Measurements from ENCODE around the gene ACP7.

Gene ACP7

DNA sequence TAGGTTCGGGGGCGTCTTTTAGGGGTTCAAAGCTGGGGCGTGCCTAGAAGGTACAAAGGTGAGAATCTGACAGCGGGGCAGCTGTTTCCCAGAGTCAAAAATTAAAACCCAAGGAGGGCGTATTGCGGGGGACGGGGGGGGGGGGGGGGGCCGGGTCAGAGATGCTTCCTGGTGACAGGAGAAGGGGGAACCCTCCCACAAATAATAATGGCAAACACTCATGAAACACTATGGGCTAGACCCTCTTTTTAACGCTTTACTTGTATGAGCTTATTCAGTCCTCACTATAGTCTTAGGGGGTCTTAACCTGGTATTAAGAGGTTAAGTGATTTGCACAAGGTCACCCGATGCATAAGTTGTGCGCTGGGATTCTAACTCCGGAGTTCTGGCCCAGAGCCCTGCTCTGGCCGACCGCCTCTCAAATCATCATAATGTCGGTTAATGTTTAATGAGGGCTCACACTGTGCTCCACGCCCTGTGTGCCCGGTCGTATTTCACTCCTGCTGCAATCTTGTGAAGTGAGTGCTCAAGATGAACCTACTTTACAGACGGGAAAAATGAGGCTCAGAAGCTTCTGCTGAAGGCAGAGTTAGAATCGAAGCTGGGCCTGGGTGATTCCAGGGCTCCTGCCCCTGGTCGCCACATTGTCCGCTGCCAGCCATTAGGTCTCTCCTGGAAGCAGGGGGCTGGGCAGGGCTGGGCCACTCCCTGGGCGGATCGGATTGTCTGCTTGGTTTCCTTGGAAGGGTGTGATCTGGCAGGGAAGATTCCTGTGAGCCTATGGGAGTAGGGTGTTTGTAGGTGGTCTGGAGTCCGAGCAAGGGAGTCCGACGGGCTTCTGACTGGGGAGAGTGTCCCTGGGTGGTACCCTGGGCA, 42.4 kb downstream of the ACP7 start:
- peak overlapping the region; percentile 85 for H3K4me3 ChIP-seq (ENCODE audit: low read length)
- DNase-seq (ENCODE audit: low read depth, low spot score) = no peak

- DNase-seq (ENCODE audit: low read depth, low spot score) = no peak
- H3K4me3 ChIP-seq (ENCODE audit: low read length) = no peak overlapping the region
These were observed 43.8 kb downstream of the ACP7 start for GRCh38 chr19:39127812-39128515.

GRCh38 chr19:39128516-39129079, 44.4 kb downstream of the ACP7 start:
- no peak for DNase-seq (ENCODE audit: low read depth, low spot score)
- H3K4me3 ChIP-seq (ENCODE audit: low read length) = no peak overlapping the region

DNA sequence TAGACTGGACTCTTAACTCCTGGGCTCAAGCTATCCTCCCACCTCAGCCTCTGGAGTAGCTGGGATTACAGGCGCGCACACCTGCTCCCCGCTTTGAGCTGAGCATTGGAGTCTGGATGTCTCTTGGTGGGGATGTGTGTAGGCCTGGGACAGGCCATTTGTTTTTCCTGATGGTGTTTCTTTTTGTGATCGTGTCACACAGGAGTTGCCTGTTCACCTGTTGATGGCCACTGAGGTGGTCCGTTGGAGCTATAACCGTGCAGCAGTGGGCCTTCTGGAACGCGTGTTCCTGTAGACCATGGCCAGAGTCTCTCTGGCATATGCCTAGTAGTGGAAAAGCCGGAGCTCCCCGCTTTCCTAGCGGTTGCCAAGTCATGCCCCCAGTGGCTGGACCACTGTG, 44.9 kb downstream of the ACP7 start:
- no peak for DNase-seq (ENCODE audit: low read depth, low spot score)
- no peak overlapping the region for H3K4me3 ChIP-seq (ENCODE audit: low read length)

- H3K4me3 ChIP-seq (ENCODE audit: low read length) = no peak overlapping the region
- no peak for DNase-seq (ENCODE audit: low read depth, low spot score)
These were observed 46.4 kb downstream of the ACP7 start for GRCh38 chr19:39130337-39131254.

DNA sequence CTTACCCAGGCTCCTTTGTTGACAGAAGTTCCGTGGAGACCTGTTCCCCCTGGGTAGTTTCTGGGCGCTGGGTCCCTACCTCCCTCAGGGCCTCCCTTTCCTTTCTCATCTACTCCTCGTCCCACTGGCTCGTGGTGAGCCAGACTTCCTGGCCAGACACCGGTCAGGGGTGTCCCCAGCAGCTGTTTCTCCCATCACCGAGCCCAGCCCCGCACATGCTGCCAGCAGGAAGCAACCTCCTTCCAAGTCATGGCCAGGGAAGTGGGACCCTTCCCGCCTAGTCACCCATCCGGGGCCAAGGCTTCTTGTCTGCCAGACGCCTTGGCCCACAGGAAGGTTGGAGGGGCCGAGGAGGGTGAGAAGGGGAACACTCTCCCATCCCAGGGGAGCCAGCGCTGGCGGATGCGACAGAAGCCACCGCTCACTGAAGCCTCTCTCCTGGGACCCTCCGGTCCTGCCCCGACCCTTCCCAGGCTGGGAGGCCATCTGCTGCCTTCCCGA, 47.1 kb downstream of the ACP7 start:
- DNase-seq (ENCODE audit: low read depth, low spot score) = no peak
- H3K4me3 ChIP-seq (ENCODE audit: low read length) = no peak overlapping the region

DNA sequence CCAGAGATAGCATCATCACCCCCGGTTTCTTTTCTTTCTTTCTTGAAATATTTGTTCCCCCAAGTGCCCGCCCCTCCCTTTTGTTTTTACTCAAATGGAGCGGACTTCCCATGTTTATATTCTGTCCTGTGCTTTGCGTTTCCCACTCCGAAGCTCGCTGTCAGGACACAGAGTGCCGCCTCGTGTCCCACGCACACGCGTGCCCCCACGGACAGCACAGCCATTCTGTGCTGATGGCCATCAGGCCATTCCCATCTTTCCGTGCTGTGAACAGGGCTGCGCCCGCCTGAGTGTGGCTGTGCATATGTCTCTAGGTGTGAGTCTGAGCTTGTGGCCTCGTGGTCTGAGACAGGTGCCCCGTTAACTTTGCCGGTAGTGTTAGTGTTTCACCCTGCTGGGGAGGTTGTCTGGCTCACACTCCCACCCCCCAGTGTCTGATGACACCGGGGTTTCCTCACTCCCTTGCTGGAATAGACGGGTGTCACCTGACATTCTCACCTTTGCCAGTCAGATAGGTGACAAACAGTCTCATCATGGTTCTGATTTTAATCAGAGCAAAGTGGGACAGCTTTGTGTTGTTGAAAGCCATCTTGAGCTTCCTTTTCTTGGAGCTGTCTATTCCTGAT, 48.3 kb downstream of the ACP7 start:
- DNase-seq (ENCODE audit: low read depth, low spot score) = no peak
- no peak overlapping the region for H3K4me3 ChIP-seq (ENCODE audit: low read length)

GRCh38 chr19:39133431-39134270, 49.5 kb downstream of the ACP7 start:
- no peak for DNase-seq (ENCODE audit: low read depth, low spot score)
- H3K4me3 ChIP-seq (ENCODE audit: low read length) = no peak overlapping the region

- H3K4me3 ChIP-seq (ENCODE audit: low read length) = no peak overlapping the region
- no peak for DNase-seq (ENCODE audit: low read depth, low spot score)
These were observed 51.5 kb downstream of the ACP7 start for GRCh38 chr19:39135701-39136100.

DNA sequence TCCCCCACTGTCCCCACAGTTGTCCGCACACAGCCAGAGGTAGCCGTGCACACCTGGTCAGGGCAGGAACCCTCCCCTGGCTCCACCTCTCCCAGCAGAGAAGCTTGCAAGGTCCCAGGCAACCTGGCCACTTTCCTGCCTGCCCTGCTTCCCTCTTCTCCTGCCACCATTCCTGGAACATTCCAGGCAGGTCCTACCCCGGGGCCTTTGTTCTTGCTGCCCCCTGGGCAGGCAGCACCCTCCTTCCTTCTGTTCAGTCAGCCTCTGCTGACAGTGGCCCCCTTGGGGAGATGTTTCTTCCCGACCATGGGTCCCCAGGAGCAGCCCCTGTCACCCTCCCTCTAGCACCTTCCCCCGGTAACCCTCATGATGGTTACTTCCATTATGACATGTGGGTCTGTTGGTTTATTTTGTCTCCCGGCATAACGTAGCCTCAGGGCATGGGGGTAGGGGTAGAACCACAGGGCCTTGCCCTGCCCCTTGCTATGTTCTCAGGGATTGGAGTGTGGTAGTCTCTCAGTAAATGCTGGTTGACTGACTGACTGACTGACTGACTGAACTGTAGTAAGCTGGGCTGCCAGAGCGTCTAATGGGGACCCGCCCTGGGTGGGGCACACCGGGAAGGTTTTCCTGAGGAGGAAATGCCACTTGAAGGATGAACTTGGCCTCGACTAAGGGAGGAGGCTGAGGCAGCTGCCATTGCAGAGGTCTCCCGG, 52.2 kb downstream of the ACP7 start:
- no peak for DNase-seq (ENCODE audit: low read depth, low spot score)
- H3K4me3 ChIP-seq (ENCODE audit: low read length) = no peak overlapping the region

- H3K4me3 ChIP-seq (ENCODE audit: low read length) = no peak overlapping the region
- DNase-seq (ENCODE audit: low read depth, low spot score) = no peak
These were observed 53.0 kb downstream of the ACP7 start for GRCh38 chr19:39137131-39137530.

DNA sequence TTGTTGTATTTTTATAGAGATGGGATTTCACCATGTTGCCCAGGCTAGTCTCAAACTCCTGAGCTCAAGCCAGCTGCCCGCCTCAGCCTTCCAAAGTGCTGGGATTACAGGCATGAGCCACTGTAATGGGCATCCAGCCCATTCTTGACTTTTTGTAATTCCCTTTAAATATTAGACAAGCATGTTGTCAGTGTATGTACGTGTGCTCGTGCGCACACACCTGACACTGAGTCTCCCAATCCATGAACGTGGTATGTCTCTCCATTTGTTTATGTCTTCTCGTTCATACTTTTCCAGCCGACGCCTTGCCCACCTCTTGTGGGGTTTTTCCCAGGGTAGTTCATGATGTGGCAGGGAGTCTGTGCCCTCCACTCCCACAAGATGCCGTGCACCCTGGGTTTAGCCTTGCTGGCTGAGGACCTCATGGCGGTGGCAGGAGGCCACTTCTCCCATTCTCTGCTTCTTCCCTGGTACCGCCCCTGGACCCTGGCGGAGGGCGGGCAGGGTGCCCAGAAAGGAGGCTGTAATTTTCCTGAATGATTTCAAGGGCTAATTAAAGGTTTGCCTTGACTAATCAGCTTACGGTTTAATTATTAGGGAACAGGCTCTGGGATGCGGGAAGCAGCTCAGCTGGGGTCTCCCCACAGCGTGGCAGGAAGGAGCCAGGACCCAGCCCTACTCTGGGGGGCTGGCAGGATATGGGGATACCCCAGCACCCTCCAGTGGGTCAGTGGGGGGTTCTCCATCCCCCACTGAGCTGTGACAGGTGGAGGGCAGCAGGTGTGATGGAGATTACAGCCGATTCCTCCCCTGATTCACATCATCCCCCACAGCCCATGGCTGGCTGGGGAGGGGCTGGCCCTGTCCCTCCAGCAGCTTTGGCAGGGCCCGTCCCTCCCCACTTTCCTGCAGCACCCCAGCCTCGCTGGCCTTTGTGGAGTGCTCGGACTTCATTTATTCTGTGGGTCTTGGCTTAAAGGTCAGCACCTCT, 54.3 kb downstream of the ACP7 start:
- no peak overlapping the region for H3K4me3 ChIP-seq (ENCODE audit: low read length)
- DNase-seq (ENCODE audit: low read depth, low spot score) = no peak

- H3K4me3 ChIP-seq (ENCODE audit: low read length) = no peak overlapping the region
- no peak for DNase-seq (ENCODE audit: low read depth, low spot score)
These were observed 55.2 kb downstream of the ACP7 start for GRCh38 chr19:39139305-39139874.

- H3K4me3 ChIP-seq (ENCODE audit: low read length) = no peak overlapping the region
- no peak for DNase-seq (ENCODE audit: low read depth, low spot score)
These were observed 55.8 kb downstream of the ACP7 start for GRCh38 chr19:39139971-39140453.

DNA sequence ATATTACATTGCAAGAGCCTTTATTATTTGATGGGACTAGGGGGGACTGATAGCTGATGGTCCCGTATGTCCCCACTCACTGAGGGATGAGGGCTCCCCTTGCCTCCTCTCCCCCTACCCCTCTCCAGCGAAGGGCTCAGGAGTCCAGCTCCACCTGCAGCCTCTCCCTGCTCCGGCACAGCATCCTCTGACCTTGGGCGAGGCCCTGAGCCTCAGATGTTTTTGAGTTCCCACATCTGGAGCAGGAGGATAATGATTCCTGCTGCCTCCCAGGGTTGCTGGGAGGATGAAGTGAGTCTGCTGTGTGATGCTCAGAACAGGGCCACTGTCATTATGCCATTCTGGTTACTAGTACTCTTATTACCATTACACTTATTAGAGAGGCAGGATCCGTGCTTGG, 56.4 kb downstream of the ACP7 start:
- no peak for DNase-seq (ENCODE audit: low read depth, low spot score)
- H3K4me3 ChIP-seq (ENCODE audit: low read length) = no peak overlapping the region

GRCh38 chr19:39141929-39142328, 57.8 kb downstream of the ACP7 start:
- DNase-seq (ENCODE audit: low read depth, low spot score) = no peak
- H3K4me3 ChIP-seq (ENCODE audit: low read length) = no peak overlapping the region

Measured in Jurkat, Clone E6-1 (cell line).